Non-pigmented ciliary epithelial cell (primary cell): ENCODE results near the gene UBE2U.
A peak's percentile ranks its signal among the peaks of the same experiment; 100 is the strongest.
"Not testable (repeated sequence)": the region's sequence is repeated elsewhere in the genome, so short reads cannot be mapped to it uniquely, and the experiment has no call there.

Experiments used
- DNase-seq: peaks from one replicate; pipeline ENCODE4 v3.0.0-alpha.2; 2010; ENCODE audit warnings: low read depth

The UBE2U gene

DNA sequence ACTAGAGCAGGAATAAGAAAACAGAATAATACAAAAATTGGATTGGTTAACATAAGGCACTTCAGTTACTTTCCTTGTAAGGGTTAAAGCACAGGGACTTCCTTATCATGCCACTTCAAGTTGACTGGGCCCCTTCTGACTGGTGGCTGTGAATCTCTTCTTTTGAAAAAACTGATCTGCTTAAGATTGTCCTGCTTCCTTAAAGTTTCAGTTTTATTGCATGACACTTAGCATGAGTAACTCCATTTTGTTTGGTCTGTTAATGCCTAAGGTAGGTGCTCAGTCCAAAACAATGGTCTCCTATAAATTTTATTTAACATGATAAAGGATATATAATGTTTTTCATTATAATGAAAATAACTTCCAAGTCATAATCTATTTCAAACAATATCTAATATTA lies 37.6 kb downstream of the UBE2U start:
- no peak for DNase-seq

DNA sequence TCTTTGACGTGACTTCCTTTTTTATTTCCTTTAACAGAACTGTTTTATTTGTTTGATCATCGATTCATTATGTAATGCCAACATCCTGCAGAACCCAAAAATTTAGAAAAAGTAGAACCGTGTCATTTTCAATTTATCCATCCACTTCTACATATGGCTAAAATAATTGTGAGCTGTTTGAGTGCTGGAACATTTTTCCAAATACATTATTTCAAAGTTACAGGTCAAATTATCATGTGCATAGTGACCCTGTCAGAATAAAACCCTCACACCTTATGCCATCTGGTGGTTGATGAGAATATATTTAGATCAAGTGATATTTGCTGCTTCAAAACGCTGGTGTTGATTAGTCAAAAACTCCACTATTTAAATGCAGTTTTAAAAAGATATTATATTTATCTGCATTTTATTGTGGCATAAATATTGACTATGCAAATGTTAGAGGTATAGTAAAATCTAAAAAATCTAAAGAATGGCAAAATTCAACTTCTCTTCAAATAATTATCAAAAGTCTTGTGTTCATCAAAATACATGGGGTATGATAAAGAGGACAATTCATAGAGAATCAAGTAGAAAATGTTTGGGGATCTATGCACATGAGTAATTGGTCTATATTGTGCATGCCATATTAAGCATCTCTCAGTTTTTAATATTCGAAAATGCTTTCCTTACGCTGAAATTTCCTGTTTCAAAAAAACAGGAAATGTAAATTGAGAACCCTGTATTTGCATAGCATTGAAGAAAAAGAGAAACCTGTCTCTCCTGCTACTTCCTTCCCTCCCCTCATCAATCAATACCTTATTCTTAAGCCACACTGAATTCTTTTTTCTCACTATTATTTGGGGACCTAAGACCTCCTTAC lies 39.7 kb downstream of the UBE2U start:
- DNase-seq: no peak

DNA sequence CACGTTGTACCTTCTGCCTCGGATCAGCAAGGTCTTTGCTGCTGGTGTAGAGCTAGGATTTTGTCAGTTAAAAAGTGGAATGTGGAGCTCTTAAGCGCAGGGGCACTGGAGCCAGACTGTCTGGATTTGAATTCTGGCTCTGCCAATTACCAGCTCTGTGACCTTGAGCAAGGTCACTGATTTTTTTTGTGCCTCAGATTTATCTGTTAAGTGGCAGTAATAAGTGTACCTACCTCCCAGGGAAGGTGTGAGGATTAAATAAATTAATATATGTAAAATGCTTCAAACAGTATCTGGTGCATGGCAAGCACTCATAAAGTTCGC lies 40.3 kb downstream of the UBE2U start:
- no peak for DNase-seq

DNA sequence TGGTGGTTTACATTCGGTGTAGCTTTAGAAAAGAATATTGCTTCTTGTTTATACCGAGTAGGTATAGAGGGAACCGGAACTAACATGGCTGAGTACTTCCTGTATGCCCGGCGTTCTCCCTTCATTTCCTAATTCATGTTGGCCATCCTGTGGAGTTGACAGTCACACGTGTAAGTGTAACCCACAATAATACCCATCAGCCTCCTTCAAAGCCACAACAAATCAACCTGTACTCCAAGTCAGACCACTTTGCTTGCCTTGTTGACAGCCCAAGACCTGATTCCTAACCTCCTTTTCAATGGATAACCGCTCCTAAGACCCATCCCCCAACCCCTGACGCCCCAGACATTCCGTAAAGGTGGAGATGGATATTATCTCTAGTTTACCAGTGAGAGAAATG lies 42.1 kb downstream of the UBE2U start:
- DNase-seq: no peak

DNA sequence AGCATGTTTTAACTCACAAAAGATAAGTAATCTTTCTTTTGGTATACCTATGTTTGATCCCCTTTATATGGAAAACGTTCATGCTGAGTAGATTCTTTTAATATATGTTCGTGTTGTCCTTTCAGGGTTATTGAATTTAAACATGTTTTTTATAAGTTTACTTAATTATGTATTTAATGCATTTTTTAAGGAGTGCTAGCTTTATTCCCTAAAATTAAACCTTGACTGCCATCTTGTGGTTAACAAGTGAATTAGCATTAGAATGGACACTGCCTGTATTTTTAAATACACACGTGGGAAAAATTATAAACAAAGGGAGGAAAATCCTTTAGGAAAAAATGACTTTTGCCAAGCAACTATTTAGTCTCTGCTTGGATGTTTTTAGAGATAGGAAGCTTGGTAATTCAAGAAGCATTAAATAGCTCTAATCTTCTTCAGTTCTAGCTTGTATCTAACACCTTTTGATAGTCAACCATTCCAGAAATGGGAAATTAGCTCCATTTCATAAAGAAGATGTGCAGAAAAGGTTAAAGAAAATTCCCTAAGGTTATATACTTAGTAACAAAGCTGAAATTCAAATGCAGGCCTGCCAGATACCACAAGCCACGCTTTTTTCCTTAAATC lies 43.0 kb downstream of the UBE2U start:
- DNase-seq: no peak

DNA sequence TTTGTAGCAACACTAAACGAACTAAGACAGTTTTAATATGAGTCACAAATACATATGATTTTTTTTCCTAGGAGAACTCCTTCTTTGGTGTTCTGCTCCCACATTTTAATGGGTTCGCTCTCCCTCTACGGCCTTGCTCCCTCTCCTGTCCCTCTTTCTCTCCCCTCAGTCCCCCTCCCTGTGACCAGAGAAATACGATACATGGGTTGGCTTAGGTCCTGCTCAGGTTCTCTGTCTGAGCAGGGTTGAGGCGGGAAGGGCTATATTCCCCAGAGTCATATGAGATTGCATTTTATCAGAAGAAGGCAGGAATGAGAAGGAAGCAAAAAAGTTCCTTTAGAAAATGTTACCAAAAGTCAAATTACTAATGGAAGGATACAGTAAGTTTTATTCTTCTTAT lies 44.6 kb downstream of the UBE2U start:
- no peak for DNase-seq

DNA sequence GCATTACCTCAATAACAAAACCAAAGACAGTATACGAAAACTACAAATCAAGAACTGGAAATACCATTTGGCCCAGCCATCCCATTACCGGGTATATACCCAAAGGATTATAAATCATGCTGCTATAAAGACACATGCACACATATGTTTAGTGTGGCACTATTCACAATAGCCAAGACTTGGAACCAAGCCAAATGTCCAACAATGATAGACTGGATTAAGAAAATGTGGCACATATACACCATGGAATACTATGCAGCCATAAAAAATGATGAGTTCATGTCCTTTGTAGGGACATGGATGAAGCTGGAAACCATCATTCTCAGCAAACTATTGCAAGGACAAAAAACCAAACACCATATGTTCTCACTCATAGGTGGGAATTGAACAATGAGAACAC lies 47.0 kb downstream of the UBE2U start:
- DNase-seq: not testable (repeated sequence)

DNA sequence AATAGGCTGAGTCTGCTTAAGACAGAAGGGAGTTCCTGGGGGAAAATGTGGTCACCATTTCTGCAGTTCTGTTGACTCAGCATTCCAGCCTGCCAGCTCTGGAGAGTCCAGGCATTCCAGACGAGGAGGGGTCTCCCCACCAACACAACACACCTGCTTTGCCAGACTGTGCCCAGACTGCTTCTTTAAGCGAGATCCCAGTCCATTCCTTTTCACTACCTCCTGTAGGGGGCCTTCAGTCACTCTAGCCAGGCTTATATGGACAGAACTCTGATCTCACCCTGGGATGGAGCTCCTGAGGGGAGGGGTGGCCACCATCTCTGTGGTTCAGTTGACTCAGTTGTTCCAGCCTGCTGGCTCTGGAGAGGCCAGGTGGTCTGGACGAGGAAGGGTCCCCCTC lies 48.5 kb downstream of the UBE2U start:
- DNase-seq: no peak

DNA sequence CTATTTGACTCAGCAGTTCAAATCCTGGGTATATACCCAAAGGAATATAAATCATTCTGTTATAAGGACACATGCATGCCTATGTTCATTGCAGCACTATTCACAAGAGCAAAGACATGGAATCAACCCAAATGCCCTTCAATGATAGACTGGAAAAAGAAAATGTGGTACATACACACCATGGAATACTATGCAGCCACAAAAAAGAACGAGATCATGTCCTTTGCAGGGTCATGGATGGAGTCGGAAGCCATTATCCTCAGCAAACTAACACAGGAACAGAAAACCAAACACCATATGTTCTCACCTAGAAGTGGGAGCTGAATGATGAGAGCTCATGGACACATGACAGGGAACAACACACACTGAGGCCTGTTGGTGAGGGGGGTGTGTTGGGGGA lies 53.8 kb downstream of the UBE2U start:
- DNase-seq: not testable (repeated sequence)

DNA sequence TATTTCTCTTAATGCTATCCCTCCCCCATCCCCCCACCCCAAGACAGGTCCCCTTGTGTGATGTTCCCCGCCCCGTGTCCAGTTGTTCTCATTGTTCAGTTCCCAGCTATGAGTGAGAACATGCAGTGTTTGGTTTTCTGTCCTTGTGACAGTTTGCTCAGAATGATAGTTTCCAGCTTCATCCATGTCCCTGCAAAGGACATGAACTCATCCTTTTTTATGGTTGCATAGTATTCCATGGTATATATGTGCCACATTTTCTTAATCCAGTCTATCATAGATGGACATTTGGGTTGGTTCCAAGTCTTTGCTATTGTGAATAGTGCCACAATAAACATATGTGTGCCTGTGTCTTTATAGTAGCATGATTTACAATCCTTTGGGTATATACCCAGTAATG lies 55.0 kb downstream of the UBE2U start:
- DNase-seq: not testable (repeated sequence)

DNA sequence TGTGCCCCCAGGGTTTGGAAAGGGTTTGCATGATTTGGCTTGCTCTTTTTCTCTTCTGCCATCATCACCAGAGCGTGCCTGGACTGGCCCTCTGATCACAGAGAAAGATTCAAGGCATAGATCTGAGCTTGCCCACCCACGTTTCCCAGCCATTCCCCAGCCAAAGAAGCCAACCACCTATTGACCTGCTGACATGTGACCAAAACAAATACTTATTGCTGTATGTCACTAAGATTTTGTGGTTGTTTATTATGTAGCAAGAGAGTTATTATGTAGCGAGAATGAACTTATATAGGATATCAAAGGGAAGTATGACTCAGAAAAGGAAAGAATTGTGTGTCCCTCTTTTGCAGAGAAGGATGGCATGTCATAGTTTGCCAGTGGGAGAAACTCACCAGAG lies 59.9 kb downstream of the UBE2U start:
- no peak for DNase-seq

DNA sequence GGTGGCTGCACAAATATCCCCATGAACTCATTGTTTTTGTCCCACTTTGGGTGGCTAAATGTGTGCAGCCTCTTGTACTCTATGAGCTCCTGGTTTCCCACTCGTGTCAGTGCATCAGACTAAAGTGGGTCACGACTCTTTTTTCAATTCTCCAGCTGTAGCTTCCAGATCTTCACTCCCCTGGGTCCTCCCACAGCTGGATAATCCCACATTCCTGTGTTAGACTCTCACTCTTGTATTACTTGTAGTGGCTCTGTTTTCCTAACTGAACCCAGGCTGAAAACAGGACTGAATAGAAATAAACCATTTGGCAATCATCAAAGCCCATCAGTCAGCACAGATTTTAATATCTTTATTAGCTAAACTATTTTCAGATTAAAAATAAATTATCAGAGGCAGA lies 60.4 kb downstream of the UBE2U start:
- DNase-seq: no peak

DNA sequence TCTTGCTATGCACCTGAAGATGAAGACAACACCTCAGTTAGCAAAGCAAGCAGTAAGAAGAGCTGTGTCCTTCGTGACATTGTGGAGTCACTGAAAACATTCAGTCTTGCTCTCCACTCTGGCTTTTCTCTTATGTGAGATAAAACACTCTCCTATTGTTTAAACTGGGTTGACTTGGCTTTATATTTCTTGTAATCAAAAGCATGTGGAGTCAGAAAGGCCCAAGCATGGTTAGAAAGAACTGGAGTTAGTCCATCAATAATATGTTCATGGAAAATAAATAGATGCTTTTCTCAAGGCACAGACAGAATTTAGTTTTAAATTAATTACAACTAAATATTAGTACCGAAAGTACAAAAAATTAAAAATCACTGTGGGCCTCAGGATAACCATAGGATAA lies 61.7 kb downstream of the UBE2U start:
- DNase-seq: no peak

DNA sequence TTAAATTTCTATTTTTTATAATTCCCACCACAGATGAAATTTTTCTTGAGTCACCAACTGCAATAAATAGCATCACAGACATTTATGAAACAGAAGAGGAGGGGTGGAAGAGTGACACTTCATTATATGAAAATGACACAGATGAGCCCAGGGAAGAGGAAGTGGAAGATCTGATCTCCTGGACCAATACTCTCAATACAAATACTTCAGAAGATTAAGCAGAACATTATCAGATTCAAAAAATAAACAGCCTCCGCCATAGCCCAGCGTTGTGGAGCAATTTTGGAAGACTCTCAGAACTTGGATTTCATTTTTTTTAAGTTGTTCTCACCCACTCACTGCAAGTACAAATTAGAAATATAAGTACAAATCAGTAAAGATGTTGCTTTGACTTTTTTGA lies 63.6 kb downstream of the UBE2U start:
- DNase-seq: no peak

DNA sequence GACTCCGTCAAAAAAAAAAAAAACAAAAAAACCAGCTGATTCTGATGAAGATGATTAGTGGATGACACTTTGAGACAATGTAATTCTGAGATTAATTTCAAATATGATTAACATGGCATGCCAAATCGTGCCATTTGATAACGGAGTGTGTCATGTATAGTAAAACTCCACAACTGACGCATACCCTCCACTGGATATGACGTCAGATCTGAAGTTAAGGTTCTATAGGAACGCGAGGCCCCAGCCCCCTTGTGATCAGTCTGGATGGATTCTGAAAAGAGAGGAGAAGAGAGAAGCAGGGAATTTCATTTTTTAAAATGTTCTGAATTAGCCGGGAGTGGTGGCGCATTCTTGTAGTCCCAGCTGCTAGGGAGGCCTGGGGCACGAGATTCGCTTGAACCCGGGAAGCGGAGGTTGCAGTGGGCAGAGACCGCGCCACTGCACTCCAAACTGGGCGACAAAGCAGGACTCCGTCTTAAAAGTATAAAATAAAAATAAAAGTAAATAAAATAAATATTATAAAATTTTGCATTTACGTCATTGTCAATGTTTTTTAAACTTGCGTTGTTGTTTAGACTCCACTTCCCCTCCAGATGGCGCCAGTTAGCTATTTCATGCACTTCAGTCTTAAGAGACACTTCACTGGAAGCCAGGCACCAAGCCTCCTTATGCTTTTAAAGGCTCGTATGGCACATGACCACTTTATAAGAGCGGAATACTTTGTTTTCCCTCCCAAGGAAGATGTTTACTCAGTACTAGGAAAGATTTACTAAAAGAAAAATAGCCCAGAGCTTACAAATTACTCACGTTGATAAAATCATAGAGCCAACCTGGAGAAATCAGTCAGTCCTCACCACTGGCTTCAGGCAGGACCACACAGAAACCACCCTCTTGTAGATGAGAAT lies 65.5 kb downstream of the UBE2U start:
- DNase-seq: peak; percentile 55

DNA sequence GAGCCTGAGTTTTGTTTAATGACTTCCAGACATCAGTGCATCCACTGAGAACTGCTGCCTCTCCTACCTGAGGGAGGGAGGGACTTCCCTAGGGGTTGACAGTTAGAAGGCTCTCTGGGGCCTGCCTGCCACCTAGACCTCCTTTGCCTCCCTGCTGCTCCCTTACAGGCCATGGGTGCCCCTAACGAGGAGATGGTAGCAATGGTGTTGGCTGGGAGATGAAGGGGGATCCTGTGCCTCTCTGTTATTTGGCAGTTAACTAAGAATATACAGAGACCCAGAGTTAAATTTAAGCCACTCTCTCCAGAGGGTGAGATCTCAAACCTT lies 66.1 kb downstream of the UBE2U start:
- DNase-seq: no peak

DNA sequence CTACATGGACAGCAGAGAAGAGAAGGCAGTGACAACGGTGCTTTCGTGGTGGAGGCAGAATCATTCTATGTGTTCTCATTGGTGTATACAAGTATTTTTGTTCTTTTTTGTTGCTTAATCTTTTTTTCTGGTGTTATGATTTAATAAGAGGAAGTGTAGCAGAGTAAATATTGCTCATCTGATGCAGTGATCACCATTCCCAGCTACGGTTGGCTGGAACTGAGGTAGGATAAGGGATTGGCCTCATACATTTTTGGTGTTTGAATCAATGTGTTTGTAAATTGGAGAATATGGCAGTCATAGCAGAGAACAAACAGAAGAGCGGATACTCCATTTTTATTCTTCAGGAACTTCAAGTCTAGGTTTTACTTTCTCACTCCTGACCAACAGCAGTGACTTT lies 76.6 kb downstream of the UBE2U start:
- no peak for DNase-seq

DNA sequence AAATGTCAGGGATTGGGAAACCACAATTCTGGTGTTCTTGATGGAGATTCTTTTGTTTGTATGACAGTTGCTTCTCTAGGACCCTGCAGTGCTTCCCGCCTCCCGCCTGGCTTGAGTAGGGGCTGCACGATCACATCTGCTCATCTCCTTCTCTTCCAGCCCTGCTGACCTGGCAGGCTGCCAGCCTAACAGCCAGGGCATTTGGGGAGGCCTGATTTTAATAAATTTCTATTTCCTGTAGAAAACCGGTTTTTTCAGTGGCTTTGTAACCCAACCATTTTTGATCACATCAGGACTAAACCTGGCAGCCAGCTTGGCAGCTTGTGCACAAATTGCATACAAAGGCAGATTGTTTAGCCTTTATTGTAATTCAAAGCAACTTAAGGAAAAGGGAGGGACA lies 78.9 kb downstream of the UBE2U start:
- DNase-seq: no peak

DNA sequence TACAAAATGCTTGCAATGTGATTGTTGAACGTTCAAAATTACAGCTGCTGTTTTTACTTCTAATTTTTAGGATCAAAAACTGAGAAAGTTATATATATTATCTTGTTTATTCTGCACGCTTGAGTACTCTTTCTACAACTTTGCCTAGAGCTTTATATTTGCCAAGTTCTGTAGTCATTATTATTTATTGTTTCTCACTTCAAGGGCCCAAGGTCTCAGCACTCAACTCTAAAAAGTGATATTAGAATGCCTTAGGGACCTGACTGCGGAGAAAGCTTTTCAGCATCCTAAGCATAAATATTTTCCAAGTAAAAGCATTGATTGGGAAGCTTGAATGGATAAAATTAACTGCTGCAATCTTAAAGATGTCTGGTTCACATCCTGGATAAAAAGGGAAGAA lies 83.6 kb downstream of the UBE2U start:
- DNase-seq: no peak

DNA sequence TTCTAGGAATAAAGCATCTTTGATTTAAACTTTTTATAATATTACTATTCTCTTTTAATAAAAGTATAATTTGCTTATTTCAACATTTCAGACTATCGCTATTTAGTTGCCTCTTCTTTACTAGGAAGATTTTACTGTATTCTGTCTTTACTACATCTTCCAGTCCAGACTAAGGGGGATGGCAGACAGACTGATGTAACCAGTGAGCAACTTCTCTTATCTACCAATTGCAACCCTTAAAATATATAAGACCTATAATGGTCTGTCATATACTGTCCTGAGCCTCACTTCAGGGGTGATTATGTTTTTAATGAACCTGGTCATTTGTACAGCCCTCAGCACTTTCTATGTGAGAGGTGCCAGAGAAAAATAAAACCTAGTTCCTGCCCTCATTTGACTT lies 87.0 kb downstream of the UBE2U start:
- DNase-seq: no peak

DNA sequence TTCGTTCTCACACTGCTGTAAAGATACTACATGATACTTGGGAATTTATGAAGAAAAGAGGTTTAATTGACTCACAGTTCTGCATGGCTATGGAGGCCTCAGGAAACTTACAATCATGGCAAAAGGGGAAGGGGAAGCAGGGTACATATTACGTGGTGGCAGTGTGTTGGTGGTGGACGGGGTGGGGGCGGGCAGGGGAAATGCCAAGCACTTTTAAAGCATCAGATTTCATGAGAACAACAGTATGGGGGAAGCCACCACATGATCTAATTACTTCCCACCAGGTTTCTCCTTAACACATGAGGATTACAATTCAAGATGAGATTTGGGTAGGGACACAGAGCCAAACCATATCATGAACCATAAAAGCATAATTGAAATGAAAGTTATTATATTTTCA lies 88.5 kb downstream of the UBE2U start:
- no peak for DNase-seq

DNA sequence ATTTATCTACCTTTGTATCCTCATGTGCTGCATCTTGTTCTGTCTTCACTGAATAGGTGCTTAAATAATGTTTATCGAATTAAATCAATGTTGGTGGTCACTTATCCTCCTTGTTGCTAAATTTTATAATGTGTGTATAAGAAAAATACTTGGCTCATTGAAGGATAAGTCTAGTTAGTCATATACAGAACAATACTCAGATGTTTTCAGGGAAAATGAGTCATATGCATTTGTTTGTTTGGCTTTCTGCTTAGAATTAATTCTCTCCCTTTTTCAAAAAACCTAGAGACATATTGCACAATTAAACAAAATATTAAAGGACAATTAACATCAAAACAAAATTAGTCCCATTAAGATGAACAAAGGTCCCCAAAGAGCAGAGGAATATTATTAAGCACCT lies 89.0 kb downstream of the UBE2U start:
- DNase-seq: no peak

DNA sequence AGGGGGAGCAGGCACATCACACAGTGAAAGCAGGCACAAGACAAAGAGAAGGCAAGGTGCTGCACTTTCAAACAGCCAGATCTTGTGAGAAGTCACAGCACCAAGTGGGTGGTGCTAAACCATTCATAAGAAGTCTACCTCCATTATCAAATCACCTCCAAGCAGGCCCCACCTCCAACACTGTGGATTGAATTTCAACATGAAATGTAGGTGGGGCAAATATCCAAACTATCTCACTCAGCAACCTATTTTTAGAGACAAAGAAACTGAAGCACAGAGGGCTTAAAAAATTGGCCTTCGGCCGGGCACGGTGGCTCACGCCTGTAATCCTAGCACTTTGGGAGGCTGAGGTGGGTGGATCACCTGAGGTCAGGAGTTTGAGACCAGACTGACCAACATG lies 90.4 kb downstream of the UBE2U start:
- DNase-seq: no peak
